ENCODE results near the gene TEX38.
"Not testable (repeated sequence)": the region's sequence is repeated elsewhere in the genome, so short reads cannot be mapped to it uniquely, and the experiment has no call there.

TEX38 gene

DNA sequence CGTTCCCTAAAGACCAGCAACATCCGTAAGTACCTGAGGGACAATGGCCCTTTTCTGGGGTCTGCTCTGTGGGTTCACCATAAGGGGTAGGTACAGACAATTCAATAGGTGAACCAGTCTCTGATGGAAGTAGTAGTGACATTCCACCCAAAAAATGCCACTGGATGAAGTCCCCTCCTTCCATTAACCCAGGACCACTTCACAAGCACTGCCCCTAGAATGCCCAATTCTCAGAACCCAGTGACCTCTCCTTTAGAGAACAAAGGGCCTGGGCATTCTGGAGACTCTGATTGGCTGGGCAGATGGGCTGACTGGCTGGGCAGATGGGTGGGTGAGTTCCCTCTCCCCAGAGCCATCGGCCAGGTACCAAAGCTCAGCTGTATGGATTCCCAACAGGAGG, at the start of gene TEX38:
Gene TEX38 (plus strand): TSS at position 301 of the 400 bp plus-strand sequence. CDS start 81 bp downstream, at position 382.
- no peak for DNase-seq (ENCODE audit: low read depth in 2 of 2)

DNA sequence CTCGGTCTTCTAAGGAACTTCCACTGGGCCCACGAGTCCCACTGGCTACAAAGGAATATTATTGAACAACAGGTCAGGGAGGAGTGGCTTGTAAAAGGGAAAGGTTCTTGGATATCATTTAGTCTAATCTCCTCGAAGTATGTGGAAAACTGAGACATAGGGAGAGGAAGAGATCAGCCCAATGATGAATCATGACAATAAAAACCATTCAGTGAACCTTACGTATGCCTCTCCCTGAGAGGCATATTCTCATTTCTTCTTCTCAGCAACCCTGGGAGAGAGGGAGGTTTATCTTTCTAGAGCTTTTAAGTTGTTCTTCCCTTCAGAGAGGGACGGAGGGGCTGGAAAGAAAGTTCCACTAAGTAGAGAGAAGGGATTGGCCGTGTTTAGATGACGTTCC, 49.7 kb upstream of the TEX38 start:
- DNase-seq (ENCODE audit: low read depth in 2 of 2): no peak

DNA sequence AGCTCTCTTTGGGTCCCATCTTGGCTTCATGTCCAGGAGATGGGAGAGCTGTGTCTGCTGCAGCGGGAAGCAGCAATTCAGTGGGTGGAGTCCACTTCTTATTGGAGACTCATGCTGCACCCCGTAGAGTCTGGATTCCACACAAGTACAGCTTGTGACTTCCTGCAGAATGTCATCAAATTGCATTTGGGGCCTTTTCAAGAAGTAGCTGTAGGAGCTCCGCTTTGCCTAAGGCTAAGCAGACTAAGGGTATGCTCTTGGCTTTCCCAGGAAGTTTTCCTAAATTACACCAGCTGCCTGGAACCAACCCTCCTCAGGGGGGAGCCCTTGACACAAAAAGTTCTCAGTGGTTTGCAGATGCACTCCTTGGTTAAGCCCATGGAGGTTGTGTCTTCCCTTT, 49.3 kb upstream of the TEX38 start:
- DNase-seq (ENCODE audit: low read depth in 2 of 2): no peak

DNA sequence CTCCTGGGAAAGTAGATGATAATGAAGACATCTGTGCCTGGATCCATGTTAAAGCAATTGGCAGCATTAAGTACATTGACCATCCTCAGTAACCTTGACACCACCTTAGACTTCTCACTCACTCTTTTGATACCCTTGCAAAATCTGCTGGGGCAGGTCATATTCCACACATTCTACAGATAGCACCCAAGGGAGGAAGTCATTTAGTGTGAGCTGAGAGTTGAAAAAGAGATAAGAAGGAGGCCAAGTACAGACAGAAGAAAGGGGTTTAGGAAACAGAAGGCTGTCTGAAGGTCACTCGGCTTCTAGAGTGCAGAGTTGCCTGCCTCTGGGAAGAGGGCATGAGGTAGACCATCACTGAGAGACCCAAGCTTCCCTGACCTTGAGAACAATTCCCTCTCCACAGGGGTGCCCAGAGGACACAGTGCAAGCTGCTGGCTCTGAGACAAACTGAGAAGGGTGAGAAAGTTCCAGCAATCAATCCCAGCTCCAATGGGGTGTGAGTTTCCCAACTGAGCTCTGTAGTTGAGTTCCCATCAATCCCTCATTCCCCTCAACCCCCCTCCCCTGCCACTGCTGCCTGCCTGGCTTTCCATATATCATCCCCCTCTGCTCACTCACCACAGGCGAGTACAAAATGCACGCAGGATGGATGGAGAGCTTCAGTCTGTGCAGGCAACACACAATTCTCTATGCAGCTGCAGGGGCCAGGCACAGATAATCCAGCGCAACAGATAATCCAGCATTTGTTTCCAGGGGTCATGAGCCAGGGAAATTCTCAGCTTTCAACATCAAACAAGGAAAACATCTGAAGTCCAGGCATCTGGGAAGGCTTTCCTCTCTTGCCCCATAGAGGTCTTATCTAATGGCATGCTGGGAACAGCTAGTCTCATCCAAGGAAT, 47.7 kb upstream of the TEX38 start:
- DNase-seq (ENCODE audit: low read depth in 2 of 2): no peak

DNA sequence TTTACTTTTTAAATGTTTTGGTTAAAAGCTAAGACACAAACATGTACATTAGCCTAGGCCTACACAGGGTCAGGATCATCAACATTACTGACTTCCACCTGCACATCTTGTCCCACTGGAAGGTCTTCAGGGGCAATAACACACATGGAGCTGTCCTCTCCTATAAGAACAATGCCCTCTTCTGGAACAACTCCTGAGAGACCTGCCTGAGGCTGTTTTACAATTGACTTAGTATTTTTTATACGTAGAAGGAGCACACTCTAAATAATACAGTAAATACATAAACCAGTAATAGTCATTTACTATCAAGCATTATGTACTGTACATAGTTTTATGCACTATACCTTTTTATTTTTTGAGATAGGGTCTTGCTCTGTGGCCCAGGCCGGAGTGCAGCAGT, 40.9 kb upstream of the TEX38 start:
- DNase-seq (ENCODE audit: low read depth in 2 of 2): no peak

DNA sequence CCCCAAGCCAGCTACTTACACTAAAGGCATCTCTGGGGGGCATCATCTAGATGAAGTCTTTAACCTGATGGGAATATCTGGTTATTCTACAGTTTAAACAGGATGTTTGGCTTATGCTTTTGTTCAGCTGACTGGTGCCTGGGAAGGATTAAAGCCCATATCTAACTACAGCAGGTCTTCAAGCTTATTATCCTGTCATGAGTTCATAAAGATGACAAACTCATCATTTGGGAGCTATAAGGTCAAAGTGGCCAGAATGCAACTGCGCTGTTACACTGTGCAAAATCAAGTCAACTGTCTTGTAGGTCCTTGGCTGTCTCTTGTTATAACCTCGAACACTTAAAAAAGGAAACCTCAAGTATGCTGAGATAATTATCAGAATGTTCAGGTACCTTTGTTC, 36.4 kb upstream of the TEX38 start:
- no peak for DNase-seq (ENCODE audit: low read depth in 2 of 2)

DNA sequence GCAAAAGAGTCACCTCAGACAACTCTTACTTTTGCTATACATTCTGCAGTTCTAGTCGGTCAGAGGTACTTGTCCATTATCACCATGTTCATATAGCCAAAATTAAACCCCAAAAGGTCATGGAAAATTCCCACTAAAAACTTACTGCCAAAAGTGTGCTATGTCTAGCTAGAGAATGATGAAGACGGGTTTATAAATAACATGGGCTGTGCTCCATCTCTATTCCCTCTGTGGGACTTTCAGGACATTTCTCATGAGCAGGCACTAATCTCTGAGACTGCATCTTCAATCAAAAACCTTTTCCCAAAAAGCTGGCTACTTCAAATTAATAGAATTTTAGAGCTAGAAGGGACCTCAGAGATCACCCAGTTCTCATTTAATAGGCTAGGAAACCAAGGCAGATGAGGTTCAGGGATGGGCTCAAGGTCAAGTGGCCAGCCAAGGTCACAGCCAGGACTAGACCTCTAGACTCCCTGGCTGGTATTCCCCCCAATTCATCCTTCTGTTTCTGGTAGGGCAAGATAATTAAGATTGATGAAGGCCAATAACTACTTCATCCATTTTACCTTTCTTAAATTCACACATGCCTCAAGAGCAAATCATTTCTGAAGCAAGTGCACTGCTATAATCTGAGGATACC, 34.1 kb upstream of the TEX38 start:
- no peak for DNase-seq (ENCODE audit: low read depth in 2 of 2)

DNA sequence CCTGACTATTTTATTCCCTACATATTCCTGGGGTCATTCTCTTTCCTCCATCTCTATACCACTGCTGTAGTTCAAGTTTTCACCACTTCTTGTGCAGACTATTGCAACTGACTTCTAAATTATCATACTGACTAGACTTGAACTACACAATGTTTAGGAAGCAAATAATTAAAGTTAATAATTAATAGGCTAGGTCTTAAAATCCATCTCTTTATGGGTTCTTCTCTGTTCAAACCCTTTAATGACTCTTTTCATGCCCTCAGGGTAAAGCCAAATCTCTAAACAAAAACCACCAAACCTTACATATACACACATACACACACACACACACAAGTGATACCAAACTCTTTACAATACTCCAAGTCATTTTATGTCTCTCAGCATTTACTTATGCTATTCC, 32.7 kb upstream of the TEX38 start:
- no peak for DNase-seq (ENCODE audit: low read depth in 2 of 2)

DNA sequence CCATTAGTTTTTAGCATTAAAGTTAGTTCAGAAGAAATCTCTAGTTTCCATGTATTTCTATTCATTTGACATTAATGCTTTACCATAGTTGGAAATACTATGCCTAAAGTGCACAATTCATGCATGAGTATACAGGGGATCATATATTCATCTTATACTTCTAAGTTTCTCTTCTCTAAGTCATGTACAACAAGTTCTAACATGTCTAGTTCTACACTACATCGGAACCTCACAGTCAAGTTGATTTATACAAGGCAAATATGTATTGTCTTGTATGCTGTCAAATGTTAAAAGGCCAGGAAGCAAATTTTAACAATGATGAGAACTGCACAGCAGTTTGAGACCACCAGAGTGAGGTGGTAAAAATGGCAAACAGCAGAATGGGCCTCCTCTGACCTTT, 32.1 kb upstream of the TEX38 start:
- DNase-seq (ENCODE audit: low read depth in 2 of 2): no peak

DNA sequence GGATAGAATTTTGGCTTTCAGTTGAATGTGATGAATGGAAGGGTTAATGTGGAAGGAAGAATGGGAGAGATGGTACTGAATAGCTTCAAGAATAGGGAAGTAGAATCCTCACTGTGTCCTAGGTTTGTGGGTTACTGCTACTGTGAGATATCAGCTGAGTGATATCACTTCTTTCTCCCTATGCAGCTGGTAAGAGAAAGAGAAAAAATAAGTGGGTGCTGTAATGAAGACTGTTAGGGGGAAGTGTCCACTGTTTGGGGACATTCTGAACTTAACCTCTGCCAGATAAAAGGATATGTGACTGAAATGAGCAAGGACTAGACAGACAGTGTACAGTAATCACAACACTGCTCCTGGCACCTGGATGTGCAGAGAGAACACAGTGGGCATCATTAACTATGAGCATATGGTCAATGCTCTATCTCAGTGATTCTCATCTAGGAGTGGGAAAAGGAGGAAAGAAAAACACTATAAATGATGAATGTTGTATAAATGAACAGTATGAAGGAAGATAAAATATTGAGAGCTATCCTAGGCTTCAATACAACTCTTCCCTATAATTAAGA, 29.5 kb upstream of the TEX38 start:
- DNase-seq (ENCODE audit: low read depth in 2 of 2): no peak

DNA sequence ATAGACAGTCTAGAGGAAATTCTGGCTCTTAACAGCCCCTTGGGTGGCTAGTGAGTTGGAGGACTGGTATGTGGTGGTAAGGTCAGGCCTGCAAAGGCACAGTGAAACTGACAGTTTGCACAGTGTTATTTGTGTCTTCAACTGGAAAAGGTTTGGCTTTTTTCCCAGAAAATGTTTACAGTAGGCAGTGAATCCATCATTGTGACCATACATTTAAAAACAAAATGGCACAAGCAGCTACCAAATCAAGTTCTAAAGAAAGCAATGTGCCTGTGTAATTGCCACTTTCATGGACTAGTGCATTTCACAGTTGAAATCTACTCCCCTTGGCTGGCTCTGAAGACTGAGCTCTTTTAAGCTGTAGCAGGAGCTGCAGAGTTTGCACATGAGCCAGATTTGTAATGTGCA, 28.3 kb upstream of the TEX38 start:
- DNase-seq (ENCODE audit: low read depth in 2 of 2): peak; percentile 82 to 83

DNA sequence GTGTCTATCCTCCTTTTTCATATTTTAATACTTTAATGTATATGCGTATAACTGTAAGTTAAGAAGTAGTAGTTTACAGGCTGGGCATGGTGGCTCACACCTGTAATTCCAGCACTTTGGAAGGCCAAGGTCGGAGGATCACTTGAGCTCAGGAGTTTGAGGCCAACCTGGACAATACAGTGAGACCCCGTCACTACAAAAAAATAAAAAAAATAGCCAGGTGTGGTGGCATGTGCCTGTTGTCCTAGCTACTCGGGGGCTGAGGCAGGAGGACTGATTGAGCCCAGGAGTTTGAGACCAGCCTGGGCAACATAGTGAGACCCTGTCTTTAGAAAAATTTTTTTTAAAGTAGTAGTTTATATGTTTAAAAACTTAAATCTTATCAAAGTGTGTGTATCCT, 25.8 kb upstream of the TEX38 start:
- DNase-seq (ENCODE audit: low read depth in 2 of 2): no peak

DNA sequence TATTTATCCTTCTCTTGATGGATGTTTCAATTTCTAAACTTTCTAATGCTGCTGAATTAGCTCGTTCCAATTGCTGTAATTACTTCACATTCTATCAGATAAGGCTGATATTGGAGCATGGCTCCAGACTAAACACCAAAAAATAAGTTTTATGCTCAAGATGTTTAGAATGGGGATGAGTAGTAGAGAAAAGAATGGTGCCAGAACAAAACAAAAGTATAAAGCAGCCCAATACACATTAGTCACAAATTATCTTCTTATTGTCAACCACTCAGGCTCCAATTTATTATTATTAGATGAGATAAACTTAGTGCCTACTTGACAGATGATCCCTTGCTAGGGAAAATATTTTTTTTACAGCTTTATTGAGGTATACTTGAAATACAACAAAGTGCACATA, 25.3 kb upstream of the TEX38 start:
- no peak for DNase-seq (ENCODE audit: low read depth in 2 of 2)

DNA sequence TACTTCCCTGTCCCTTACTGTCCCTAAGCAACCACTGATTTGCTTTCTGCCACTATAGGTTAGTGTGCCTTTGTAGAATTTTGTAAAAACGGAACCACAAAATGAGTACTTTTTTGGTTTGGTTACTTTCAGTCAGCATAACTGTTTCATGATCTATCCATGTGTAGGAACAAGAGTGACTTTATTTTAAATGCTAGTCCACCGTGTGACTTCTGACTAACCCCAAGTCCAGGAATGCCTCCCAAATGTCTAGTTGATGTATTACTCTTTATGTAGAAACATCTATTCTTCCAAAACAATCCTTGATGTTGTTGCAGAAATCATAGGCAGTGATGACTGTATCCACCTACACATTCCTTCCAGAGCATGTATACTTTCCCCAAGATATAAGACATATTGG, 24.8 kb upstream of the TEX38 start:
- DNase-seq (ENCODE audit: low read depth in 2 of 2): no peak

DNA sequence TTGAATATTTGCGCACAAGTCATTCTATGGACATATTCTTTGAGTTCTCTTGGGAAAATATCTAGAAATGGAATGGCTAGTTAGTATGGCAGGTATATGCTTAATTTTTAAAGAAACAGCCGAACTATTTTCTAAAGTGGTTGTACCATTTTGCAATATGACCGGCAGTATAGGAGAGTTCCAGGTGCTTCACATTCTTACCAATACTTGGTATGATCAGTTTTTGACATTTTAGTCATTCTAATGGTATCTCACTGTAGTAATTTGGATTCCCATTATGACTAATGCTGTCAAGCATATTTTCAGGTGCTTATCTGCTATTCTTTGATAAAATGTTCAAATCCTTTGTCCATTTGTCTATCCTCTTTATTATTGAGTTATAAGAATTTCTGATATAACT, 24.0 kb upstream of the TEX38 start:
- no peak for DNase-seq (ENCODE audit: low read depth in 2 of 2)

DNA sequence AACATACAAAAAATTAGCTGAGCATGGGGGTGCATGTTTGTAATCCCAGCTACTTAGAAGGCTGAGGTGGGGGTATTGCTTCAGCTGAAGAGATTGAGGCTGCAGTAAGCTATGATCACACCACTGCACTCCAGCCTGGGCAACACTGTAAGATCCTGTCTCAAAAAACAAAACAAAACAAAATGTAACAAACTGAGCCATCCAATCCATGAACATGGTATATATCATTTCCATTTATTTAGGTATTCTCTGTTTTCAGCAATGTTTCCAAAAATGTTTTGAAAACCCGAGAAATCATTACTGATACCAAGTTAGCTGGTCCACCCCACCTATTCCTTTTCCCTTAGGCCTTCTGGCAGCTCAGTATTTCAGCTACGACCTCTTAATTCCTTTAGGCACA, 21.9 kb upstream of the TEX38 start:
- no peak for DNase-seq (ENCODE audit: low read depth in 2 of 2)

DNA sequence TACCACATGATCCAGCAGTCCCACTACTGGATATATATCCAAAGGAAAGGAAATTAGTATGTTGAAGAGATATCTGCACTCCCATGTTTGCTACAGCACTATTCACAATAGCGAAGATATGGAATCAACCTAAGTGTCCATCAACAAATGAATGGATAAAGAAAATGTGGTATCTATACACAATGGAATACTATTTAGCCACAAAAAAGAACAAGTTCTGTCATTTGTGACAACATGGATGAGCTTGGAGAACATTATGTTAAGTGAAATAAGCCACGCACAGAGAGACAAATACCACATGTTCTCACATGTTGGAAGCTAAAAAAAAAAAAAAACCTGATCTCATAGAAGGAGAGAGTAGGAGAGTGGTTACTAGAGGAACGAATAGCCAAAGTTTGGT, 21.2 kb upstream of the TEX38 start:
- no peak for DNase-seq (ENCODE audit: low read depth in 2 of 2)

DNA sequence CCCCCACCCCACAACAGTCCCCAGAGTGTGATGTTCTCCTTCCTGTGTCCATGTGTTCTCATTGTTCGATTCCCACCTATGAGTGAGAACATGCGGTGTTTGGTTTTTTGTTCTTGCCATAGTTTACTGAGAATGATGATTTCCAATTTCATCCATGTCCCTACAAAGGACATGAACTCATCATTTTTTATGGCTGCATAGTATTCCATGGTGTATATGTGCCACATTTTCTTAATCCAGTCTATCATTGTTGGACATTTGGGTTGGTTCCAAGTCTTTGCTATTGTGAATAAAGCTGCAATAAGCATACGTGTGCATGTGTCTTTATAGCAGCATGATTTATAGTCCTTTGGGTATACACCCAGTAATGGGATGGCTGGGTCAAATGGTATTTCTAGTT, 20.5 kb upstream of the TEX38 start:
- DNase-seq (ENCODE audit: low read depth in 2 of 2): not testable (repeated sequence)

DNA sequence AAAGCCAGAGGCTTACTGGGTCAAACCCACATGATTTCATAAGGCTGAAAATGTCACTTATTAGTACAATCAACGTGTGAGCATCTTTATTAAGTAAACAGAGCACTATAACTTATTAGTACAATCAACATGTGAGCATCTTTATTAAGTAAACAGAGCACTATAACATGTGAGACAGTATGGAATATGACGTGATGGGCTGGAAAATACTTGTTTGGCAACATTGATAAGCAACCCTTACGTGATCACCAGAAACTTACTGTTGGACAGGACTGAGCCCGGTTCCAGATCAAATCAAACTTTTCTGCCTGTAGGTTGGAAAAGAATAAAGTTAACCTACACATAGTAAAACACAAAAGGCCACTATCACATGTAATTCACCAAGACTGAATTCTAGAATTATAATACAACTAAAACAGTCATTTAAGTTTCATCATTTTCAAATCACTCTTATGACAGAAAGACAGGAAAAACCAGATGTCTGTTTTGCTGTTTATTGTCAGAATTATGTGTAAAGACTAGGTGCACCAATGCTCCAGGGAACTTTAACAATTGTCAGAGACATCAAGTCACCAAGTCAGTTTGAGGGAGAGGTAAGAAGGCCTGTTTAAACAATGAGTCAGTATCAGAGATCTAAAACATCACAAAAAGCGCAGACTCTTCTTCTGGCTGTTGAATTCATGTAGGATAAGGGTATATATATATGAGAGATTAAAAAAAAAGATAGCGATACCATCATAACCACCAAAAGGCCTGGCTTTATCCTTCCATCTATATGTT, 19.1 kb upstream of the TEX38 start:
- DNase-seq (ENCODE audit: low read depth in 2 of 2): no peak

DNA sequence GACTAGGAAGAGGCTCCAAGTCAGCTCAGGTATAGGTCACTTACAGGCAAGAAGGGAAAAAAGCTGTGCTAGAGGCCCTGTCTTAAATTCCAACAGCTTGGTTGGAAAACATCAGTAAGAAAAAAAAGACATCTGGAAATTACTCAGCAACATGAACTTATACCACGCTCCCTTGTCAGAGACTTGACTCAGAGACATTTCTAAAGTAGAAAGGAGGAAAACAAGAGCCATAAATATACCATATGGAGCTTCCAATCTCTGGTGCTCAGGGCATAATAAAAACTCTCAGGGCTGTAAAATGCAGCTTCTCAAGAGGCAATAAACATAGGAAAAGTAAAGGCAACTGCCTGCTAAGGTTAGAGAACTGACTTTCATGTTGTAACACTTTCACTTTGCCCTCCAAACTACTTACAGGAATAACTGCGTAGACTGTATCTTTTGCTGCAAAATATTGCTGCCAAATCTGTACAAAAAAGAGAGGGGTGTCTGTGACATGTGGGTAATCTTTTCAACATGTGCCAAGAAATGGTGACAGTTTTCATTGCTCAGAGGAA, 18.2 kb upstream of the TEX38 start:
- peak; percentile 34 to 47 for DNase-seq (ENCODE audit: low read depth in 2 of 2)

DNA sequence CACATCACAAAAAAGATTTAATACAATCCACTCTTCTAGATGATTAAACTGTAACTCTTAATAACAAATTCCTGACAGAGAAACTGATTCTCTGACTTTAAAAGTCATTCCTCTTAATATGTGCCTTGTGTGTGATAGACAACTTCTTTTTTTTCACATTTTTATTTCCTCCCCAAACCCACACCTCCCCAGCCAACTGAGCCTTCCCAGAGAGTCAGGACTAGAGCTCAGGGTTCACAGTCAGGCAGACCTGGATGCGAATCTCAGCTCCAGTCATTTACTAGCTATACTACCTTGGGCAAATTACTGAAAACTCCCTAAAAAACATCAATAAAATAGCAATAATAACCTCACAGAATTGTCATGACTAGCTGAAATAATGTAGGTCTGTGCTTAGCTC, 17.6 kb upstream of the TEX38 start:
- no peak for DNase-seq (ENCODE audit: low read depth in 2 of 2)

DNA sequence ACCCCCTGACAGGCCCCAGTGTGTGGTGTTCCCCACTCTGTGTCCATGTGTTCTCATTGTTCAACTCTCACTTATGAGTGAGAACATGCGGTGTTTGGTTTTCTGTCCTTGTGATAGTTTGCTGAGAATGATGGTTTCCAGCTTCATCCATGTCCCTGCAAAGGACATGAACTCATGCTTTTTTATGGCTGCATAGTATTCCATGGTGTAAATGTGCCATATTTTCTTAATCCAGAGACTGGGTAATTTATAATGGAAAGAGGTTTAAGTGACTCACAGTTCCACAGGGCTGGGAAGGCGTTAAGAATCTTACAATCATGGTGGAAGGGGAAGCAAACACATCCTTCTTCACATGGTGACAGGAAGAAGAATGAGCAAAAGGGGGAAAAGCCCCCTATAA, 17.0 kb upstream of the TEX38 start:
- DNase-seq (ENCODE audit: low read depth in 2 of 2): not testable (repeated sequence)

All from fibroblast of skin of left quadriceps (primary cell).